NCI-H2107 treated with DMSO at 0.1 percent for 48 hours (cell line): ENCODE measurements around the gene MAP2K4.

Experiments used
- DNase-seq: peaks from one replicate; lab custom pipeline; 2025; ENCODE audit not compliant: unreplicated experiment; lab: John Stamatoyannopoulos, UW

Gene MAP2K4

DNA sequence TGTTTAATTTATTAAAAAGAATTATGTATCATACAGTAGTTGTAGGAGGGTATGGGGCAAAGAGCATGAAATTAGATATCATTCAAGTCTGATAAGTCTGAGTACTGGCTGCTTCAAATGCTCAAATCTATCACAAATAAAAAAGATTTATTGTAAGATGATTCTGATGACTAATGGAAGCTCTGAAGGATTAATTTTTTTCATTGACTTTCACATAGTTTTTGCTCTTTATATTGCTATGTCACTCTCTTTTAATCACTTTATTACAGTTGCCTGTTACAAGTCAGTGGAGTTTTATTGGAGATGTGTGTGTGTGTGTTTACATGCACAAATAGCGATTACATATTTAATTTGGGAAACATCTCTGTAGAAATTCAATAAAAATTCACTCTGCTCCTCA is 15.0 kb downstream of the MAP2K4 start:
- no peak for DNase-seq

DNA sequence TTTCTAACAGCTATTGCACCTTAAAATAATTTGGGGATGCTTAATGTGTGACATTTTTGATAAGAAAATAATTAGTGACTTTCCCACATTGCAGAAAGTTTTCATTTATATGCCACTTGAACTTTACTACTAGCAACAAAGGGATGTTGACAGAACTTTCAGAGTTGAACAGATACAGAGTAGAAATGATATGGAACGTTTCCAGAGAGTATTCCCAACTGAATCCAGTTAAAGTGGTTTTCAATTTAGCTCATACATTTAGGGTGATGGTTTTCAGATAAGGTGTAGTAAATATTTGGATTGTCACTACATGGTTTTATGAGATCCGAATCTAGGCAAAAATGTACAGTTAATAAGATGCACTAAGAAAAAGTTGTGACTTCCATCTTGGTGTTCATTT is 17.3 kb downstream of the MAP2K4 start:
- no peak for DNase-seq

DNA sequence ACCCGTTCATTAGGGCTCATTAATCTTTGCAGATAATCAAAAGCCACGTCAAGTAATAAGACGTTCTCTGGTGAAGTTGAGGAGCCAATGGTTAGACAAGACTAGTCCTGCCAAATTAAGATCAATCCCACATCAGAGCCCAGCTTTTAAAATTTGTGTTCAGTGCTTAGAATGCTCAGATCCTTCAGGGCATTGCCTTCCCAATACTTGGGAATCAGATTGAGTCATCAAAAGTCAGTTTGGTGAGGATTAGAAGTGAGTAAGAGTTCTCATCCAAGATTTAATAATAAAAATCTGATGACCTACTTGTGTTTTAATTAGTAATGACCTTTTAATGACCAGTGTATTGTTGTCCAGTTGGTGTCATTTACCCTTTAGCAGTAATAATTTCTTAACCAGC is 19.8 kb downstream of the MAP2K4 start:
- no peak for DNase-seq

DNA sequence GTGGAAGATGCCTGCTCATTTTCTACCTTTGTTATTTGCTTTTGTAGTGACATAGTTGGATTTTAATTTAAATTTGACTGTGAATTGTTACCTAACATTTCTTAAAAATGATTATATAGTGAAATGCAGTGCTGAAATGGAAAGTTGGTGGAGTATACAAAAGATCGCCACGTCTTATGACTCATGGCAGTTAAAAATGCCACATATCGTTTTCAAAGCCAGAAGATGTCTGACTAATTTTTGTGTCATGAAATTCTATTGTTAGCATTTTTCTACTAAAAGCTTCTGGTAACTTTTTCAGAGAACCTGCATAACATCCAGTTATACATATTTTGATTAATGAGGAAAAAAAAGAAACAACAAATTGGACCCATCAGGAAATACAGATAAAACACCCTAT is 20.6 kb downstream of the MAP2K4 start:
- DNase-seq = no peak

GRCh38 chr17:12043702-12044101 is 23.0 kb downstream of the MAP2K4 start:
- no peak for DNase-seq

DNA sequence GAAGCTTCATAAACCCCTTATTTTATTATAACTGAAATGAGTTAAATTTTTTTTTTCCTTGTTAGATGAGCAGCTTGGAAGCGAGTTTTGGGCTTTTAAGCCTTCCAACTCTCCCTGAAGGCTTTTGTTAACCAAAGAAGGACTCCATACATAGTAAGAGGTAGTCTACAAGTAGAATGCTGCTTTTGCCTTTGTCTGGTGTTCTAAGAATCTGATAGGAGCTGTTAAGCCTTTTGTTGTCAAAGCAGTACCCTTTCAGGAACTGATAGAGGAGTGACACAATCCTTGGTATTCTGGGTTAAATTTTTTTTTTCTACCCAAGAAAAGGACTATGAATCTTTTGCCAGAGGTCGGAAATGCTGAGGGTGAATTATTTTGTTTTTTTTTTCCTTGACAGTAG is 26.1 kb downstream of the MAP2K4 start:
- no peak for DNase-seq

- no peak for DNase-seq
Measured at GRCh38 chr17:12047681-12048376, 27.2 kb downstream of the MAP2K4 start.

DNA sequence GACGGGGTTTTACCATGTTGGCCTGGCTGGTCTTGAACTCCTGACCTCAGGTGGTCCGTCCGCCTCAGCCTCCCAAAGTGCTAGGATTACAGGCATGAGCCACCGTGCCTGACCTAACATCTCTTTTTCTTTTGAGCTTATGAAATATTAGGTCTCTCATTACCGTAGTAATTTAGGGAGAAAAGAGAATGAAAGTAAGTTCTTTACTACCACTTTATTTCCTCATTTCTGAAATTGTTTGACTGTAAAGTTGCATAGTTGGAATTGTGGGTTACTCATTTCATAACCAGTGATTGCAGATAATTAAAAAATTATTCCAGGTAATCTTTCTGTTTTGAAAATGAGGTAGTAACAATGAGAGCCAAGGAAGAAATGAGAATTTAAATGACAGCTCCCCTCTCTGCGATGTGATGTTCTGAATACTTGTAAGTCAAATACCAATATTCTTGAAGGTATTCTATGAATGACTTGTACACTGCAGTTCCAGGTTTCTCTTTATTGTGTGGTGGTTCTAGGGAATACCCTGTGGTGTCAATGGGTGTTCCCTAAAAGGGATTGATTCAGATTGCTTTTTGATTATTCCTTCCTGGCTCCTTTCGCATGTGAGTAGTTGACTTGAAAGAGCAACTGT is 28.3 kb downstream of the MAP2K4 start:
- DNase-seq = no peak

DNA sequence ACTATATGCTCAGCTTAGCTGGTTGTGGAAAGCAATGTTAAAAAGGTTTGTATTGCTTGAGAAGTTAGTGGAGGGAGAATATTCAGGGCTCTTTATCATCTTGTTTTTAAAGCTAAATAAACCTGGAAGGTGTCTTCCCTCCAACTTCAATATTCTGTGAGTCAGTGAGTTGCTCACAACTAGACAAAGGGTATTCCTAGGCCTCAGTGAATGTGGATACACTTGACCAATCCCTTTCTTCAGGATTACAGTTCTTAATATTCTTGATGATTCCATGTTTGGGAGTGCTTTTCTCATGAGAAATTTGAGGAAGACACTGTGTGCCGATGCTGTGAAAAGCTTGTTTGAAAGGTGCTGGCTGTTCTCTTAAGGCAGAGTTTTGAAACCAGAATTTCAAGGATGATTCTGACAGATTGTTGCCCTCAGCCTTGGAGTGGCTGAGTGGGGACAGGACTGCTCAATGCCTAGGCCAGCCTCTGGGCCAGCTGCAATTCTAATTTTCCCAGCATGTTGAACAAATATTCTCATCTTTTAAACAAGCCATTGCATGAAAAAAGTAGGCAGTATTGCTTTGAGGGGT is 30.1 kb downstream of the MAP2K4 start:
- no peak for DNase-seq

- no peak for DNase-seq
Measured at GRCh38 chr17:12053552-12053951, 32.9 kb downstream of the MAP2K4 start.

DNA sequence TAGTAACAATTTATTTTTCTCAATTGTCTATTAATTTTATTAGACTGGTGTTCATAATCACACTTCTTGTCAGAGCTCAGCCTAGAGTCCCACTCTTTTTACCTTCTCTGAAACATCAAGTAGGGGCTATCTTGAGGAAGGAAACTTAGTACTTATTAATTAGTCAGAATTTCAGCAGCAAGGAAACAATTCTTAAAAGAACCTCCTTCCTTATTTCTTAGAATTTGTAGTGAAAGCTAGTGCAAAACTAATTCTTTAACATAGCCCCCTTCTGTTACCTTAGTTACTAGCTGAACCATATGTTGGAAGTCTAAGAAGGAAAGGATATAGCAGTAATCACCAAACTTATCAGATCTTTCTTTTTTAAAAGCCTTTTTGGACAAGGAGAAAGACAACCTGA is 35.2 kb downstream of the MAP2K4 start:
- no peak for DNase-seq

DNA sequence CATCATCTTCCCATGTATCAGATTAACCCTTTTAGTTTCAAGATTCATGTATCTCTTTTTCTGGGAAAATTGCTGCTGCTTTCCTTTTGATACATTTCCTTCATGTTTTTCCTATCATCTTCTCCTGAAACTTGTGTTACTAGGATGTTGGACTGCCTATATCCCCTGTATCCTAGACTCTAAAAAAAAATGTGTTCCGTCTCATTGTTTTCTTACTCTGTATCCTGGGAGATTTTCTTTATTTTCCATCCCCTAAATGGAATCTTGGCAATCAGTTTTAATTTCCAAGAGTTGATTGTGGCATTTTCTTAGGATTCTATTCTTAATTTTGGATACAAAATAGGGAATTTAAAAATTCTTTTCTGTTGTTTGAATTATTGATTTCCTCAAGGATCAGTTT is 36.8 kb downstream of the MAP2K4 start:
- DNase-seq = no peak

- no peak for DNase-seq
Measured at GRCh38 chr17:12058535-12058934, 37.9 kb downstream of the MAP2K4 start.

GRCh38 chr17:12062249-12062648 is 41.6 kb downstream of the MAP2K4 start:
- no peak for DNase-seq

GRCh38 chr17:12064395-12064794 is 43.7 kb downstream of the MAP2K4 start:
- DNase-seq = no peak

- DNase-seq = no peak
Measured at GRCh38 chr17:12067485-12067884, 46.8 kb downstream of the MAP2K4 start.

GRCh38 chr17:12068946-12069345 is 48.3 kb downstream of the MAP2K4 start:
- no peak for DNase-seq

- no peak for DNase-seq
Measured at GRCh38 chr17:12070561-12070960, 49.9 kb downstream of the MAP2K4 start.

- DNase-seq = no peak
Measured at GRCh38 chr17:12074346-12074745, 53.7 kb downstream of the MAP2K4 start.

GRCh38 chr17:12077773-12078172 is 57.1 kb downstream of the MAP2K4 start:
- DNase-seq = no peak

GRCh38 chr17:12078791-12079190 is 58.1 kb downstream of the MAP2K4 start:
- no peak for DNase-seq

- no peak for DNase-seq
Measured at GRCh38 chr17:12081720-12082119, 61.0 kb downstream of the MAP2K4 start.
